ENCODE measurements around the gene PLGRKT.
"Not testable (repeated sequence)": the region's sequence is repeated elsewhere in the genome, so short reads cannot be mapped to it uniquely, and the experiment has no call there.

PLGRKT gene

GRCh38 chr9:5475611-5476010 lies 37.9 kb upstream of the PLGRKT start:
- not testable (repeated sequence) for H3K4me1 ChIP-seq (ENCODE audit: control insufficient read depth, insufficient read depth, low read length); H3K27ac ChIP-seq (ENCODE audit: insufficient read depth, low read depth, low read length, poor library complexity, severe bottlenecking); H3K27me3 ChIP-seq (ENCODE audit: control insufficient read depth, insufficient read depth, low read length, poor library complexity, severe bottlenecking); H3K4me3 ChIP-seq (ENCODE audit: insufficient read depth, low read depth, low read length); H3K9me3 ChIP-seq (ENCODE audit: control insufficient read depth, low read length); H3K36me3 ChIP-seq (ENCODE audit: control insufficient read depth, insufficient read depth, low read length)
- 91 to 100% methylated on average over 1 to 2 of the region's 2 CpGs for WGBS, 2 experiments

GRCh38 chr9:5470816-5471215 lies 33.1 kb upstream of the PLGRKT start:
- no peak overlapping the region for H3K4me3 ChIP-seq (ENCODE audit: insufficient read depth, low read depth, low read length)
- H3K4me1 ChIP-seq (ENCODE audit: control insufficient read depth, insufficient read depth, low read length), result no peaks in the 10 kb centered on the region
- no peaks in the 10 kb centered on the region for H3K27me3 ChIP-seq (ENCODE audit: control insufficient read depth, insufficient read depth, low read length, poor library complexity, severe bottlenecking)
- no peaks in the 10 kb centered on the region for H3K36me3 ChIP-seq (ENCODE audit: control insufficient read depth, insufficient read depth, low read length)
- H3K27ac ChIP-seq (ENCODE audit: insufficient read depth, low read depth, low read length, poor library complexity, severe bottlenecking), result no peak overlapping the region
- no peaks in the 10 kb centered on the region for H3K9me3 ChIP-seq (ENCODE audit: control insufficient read depth, low read length)
- 90 to 91% methylated on average over 3 of the region's 3 CpGs for WGBS, 2 experiments

- Histone ChIP-seq H3K27ac (ENCODE audit: insufficient read depth, low read depth, low read length, poor library complexity, severe bottlenecking) (no peak overlapping the region), H3K27me3 (ENCODE audit: control insufficient read depth, insufficient read depth, low read length, poor library complexity, severe bottlenecking) (no peaks in the 10 kb centered on the region), H3K4me1 (ENCODE audit: control insufficient read depth, insufficient read depth, low read length) (no peaks in the 10 kb centered on the region), H3K9me3 (ENCODE audit: control insufficient read depth, low read length) (no peaks in the 10 kb centered on the region), H3K36me3 (ENCODE audit: control insufficient read depth, insufficient read depth, low read length) (no peaks in the 10 kb centered on the region), H3K4me3 (ENCODE audit: insufficient read depth, low read depth, low read length) (no peak overlapping the region)
- no CpG with 5 or more reads among the region's 1 CpG for WGBS, 2 experiments
These were observed 32.4 kb upstream of the PLGRKT start for GRCh38 chr9:5470122-5470521.

GRCh38 chr9:5468850-5469249 lies 31.1 kb upstream of the PLGRKT start:
- H3K36me3 ChIP-seq (ENCODE audit: control insufficient read depth, insufficient read depth, low read length), result no peaks in the 10 kb centered on the region
- H3K27me3 ChIP-seq (ENCODE audit: control insufficient read depth, insufficient read depth, low read length, poor library complexity, severe bottlenecking), result no peaks in the 10 kb centered on the region
- 94 to 100% methylated on average over 2 to 4 of the region's 5 CpGs for WGBS, 2 experiments
- H3K27ac ChIP-seq (ENCODE audit: insufficient read depth, low read depth, low read length, poor library complexity, severe bottlenecking), result no peak overlapping the region
- no peak overlapping the region for H3K4me3 ChIP-seq (ENCODE audit: insufficient read depth, low read depth, low read length)
- H3K4me1 ChIP-seq (ENCODE audit: control insufficient read depth, insufficient read depth, low read length), result no peaks in the 10 kb centered on the region
- H3K9me3 ChIP-seq (ENCODE audit: control insufficient read depth, low read length), result no peaks in the 10 kb centered on the region

GRCh38 chr9:5466766-5467165 lies 29.0 kb upstream of the PLGRKT start:
- no peaks in the 10 kb centered on the region for H3K36me3 ChIP-seq (ENCODE audit: control insufficient read depth, insufficient read depth, low read length)
- no peaks in the 10 kb centered on the region for H3K9me3 ChIP-seq (ENCODE audit: control insufficient read depth, low read length)
- no peak overlapping the region for H3K27ac ChIP-seq (ENCODE audit: insufficient read depth, low read depth, low read length, poor library complexity, severe bottlenecking)
- H3K27me3 ChIP-seq (ENCODE audit: control insufficient read depth, insufficient read depth, low read length, poor library complexity, severe bottlenecking), result no peaks in the 10 kb centered on the region
- H3K4me1 ChIP-seq (ENCODE audit: control insufficient read depth, insufficient read depth, low read length), result no peaks in the 10 kb centered on the region
- WGBS, 2 experiments, result 24 to 43% methylated on average over 1 of the region's 2 CpGs
- H3K4me3 ChIP-seq (ENCODE audit: insufficient read depth, low read depth, low read length), result no peak overlapping the region

- WGBS, 2 experiments, result 100% methylated on average over 1 of the region's 1 CpG; no CpG with 5 or more reads in 1 of the 2 experiments
These were observed 28.3 kb upstream of the PLGRKT start for GRCh38 chr9:5466005-5466404.

GRCh38 chr9:5464831-5465330 lies 27.2 kb upstream of the PLGRKT start:
- not testable (repeated sequence) for H3K4me1 ChIP-seq (ENCODE audit: control insufficient read depth, insufficient read depth, low read length); H3K27ac ChIP-seq (ENCODE audit: insufficient read depth, low read depth, low read length, poor library complexity, severe bottlenecking); H3K4me3 ChIP-seq (ENCODE audit: insufficient read depth, low read depth, low read length); H3K27me3 ChIP-seq (ENCODE audit: control insufficient read depth, insufficient read depth, low read length, poor library complexity, severe bottlenecking); H3K9me3 ChIP-seq (ENCODE audit: control insufficient read depth, low read length); H3K36me3 ChIP-seq (ENCODE audit: control insufficient read depth, insufficient read depth, low read length)
- WGBS, 2 experiments, result 86 to 91% methylated on average over 3 of the region's 4 CpGs

More at GRCh38 chr9:5466005-5466404, 28.3 kb upstream of the PLGRKT start:
- Histone ChIP-seq H3K36me3 (ENCODE audit: control insufficient read depth, insufficient read depth, low read length) (no peaks in the 10 kb centered on the region), H3K27me3 (ENCODE audit: control insufficient read depth, insufficient read depth, low read length, poor library complexity, severe bottlenecking) (no peaks in the 10 kb centered on the region), H3K9me3 (ENCODE audit: control insufficient read depth, low read length) (no peaks in the 10 kb centered on the region), H3K4me3 (ENCODE audit: insufficient read depth, low read depth, low read length) (no peak overlapping the region), H3K27ac (ENCODE audit: insufficient read depth, low read depth, low read length, poor library complexity, severe bottlenecking) (no peak overlapping the region), H3K4me1 (ENCODE audit: control insufficient read depth, insufficient read depth, low read length) (no peaks in the 10 kb centered on the region)

GRCh38 chr9:5460157-5460556 lies 22.4 kb upstream of the PLGRKT start:
- H3K4me1 ChIP-seq (ENCODE audit: control insufficient read depth, insufficient read depth, low read length), result no peaks in the 10 kb centered on the region
- H3K27me3 ChIP-seq (ENCODE audit: control insufficient read depth, insufficient read depth, low read length, poor library complexity, severe bottlenecking), result no peaks in the 10 kb centered on the region
- H3K27ac ChIP-seq (ENCODE audit: insufficient read depth, low read depth, low read length, poor library complexity, severe bottlenecking), result no peak overlapping the region
- H3K36me3 ChIP-seq (ENCODE audit: control insufficient read depth, insufficient read depth, low read length), result no peaks in the 10 kb centered on the region
- 100% methylated on average over 1 of the region's 1 CpG for WGBS, 2 experiments
- no peak overlapping the region for H3K4me3 ChIP-seq (ENCODE audit: insufficient read depth, low read depth, low read length)
- H3K9me3 ChIP-seq (ENCODE audit: control insufficient read depth, low read length), result no peaks in the 10 kb centered on the region

GRCh38 chr9:5459289-5459829 lies 21.6 kb upstream of the PLGRKT start:
- Histone ChIP-seq H3K27ac (ENCODE audit: insufficient read depth, low read depth, low read length, poor library complexity, severe bottlenecking) (no peak overlapping the region), H3K4me1 (ENCODE audit: control insufficient read depth, insufficient read depth, low read length) (no peaks in the 10 kb centered on the region), H3K4me3 (ENCODE audit: insufficient read depth, low read depth, low read length) (no peak overlapping the region), H3K36me3 (ENCODE audit: control insufficient read depth, insufficient read depth, low read length) (no peaks in the 10 kb centered on the region), H3K9me3 (ENCODE audit: control insufficient read depth, low read length) (no peaks in the 10 kb centered on the region), H3K27me3 (ENCODE audit: control insufficient read depth, insufficient read depth, low read length, poor library complexity, severe bottlenecking) (no peaks in the 10 kb centered on the region)
- 91 to 92% methylated on average over 4 of the region's 4 CpGs for WGBS, 2 experiments

GRCh38 chr9:5455181-5455580 lies 17.5 kb upstream of the PLGRKT start:
- Histone ChIP-seq H3K9me3 (ENCODE audit: control insufficient read depth, low read length) (no peaks in the 10 kb centered on the region), H3K4me3 (ENCODE audit: insufficient read depth, low read depth, low read length) (no peak overlapping the region), H3K27me3 (ENCODE audit: control insufficient read depth, insufficient read depth, low read length, poor library complexity, severe bottlenecking) (no peaks in the 10 kb centered on the region), H3K4me1 (ENCODE audit: control insufficient read depth, insufficient read depth, low read length) (no peaks in the 10 kb centered on the region), H3K36me3 (ENCODE audit: control insufficient read depth, insufficient read depth, low read length) (no peaks in the 10 kb centered on the region), H3K27ac (ENCODE audit: insufficient read depth, low read depth, low read length, poor library complexity, severe bottlenecking) (no peak overlapping the region)
- WGBS, 2 experiments, result 85% methylated on average over 2 of the region's 2 CpGs

- Histone ChIP-seq H3K27me3 (ENCODE audit: control insufficient read depth, insufficient read depth, low read length, poor library complexity, severe bottlenecking) (peaks cover 8% of the 10 kb centered on the region), H3K27ac (ENCODE audit: insufficient read depth, low read depth, low read length, poor library complexity, severe bottlenecking) (no peak overlapping the region), H3K36me3 (ENCODE audit: control insufficient read depth, insufficient read depth, low read length) (no peaks in the 10 kb centered on the region), H3K4me3 (ENCODE audit: insufficient read depth, low read depth, low read length) (no peak overlapping the region), H3K4me1 (ENCODE audit: control insufficient read depth, insufficient read depth, low read length) (no peaks in the 10 kb centered on the region), H3K9me3 (ENCODE audit: control insufficient read depth, low read length) (no peaks in the 10 kb centered on the region)
- WGBS, 2 experiments, result 72 to 80% methylated on average over 2 of the region's 2 CpGs
These were observed 15.9 kb upstream of the PLGRKT start for GRCh38 chr9:5453673-5454072.

Data from ectodermal cell (in vitro differentiated cells).